Loucy (cell line): Measurements from ENCODE around the gene MAP4K5.

Experiments
- H2AFZ ChIP-seq: fragments of 200-600 bp; sonication (generic); 2 replicates; pipeline ENCODE4 v1.6.0; 2016; ENCODE audit warnings: antibody characterized with exemption, mild to moderate bottlenecking, low read length, moderate library complexity
- H3F3A ChIP-seq: fragments of 200-600 bp; 2 replicates; pipeline ENCODE4 v1.6.0; 2016; ENCODE audit warnings: antibody characterized with exemption, low read depth, mild to moderate bottlenecking
- H3K27me3 ChIP-seq: fragments of 200-600 bp; sonication (generic); 2 replicates; pipeline ENCODE4 v1.6.1; 2014; ENCODE audit warnings: low read length, mild to moderate bottlenecking; ENCODE audit not compliant: insufficient read depth, poor library complexity, severe bottlenecking
- H3K36me3 ChIP-seq: fragments of 200-600 bp; sonication (generic); 2 replicates; pipeline ENCODE4 v1.6.1; 2016; ENCODE audit warnings: low read length; ENCODE audit not compliant: insufficient read depth
- H3K4me1 ChIP-seq: fragments of 200-600 bp; sonication (generic); 2 replicates; pipeline ENCODE4 v1.5.1; 2014; ENCODE audit warnings: low read length, mild to moderate bottlenecking; ENCODE audit not compliant: insufficient read depth, poor library complexity, severe bottlenecking
- H3K4me2 ChIP-seq: fragments of 200-600 bp; sonication (generic); 2 replicates; pipeline ENCODE4 v1.6.0; 2014; ENCODE audit warnings: antibody characterized with exemption, low read length, low read depth, mild to moderate bottlenecking; ENCODE audit not compliant: poor library complexity, severe bottlenecking
- H3K4me3 ChIP-seq: fragments of 200-600 bp; sonication (generic); 2 replicates; pipeline ENCODE4 v1.5.1; 2014; ENCODE audit warnings: low read length, mild to moderate bottlenecking, mixed read lengths; ENCODE audit not compliant: poor library complexity, severe bottlenecking
- H3K79me2 ChIP-seq: fragments of 200-600 bp; sonication (generic); 2 replicates; pipeline ENCODE4 v1.6.1; 2014; ENCODE audit warnings: low read length; ENCODE audit not compliant: insufficient read depth
- H3K9ac ChIP-seq: fragments of 200-600 bp; sonication (generic); 2 replicates; pipeline ENCODE4 v1.6.0; 2014; ENCODE audit warnings: mild to moderate bottlenecking, low read depth, low read length, moderate library complexity; ENCODE audit not compliant: poor library complexity, severe bottlenecking
- H3K9me2 ChIP-seq: fragments of 200-600 bp; sonication (generic); replicated peaks from 2 replicates; pipeline ENCODE4 v1.6.1; 2016; ENCODE audit warnings: low read depth, low read length, mixed read lengths
- H3K9me3 ChIP-seq: fragments of 200-600 bp; sonication (generic); 2 replicates; pipeline ENCODE4 v1.6.1; 2014; ENCODE audit warnings: mild to moderate bottlenecking, antibody characterized with exemption, low read length, low read depth; ENCODE audit not compliant: insufficient read depth
- H4K20me1 ChIP-seq: fragments of 200-600 bp; sonication (generic); 2 replicates; pipeline ENCODE4 v1.6.0; 2014; ENCODE audit warnings: antibody characterized with exemption, low read length, mild to moderate bottlenecking; ENCODE audit not compliant: insufficient read depth, poor library complexity, severe bottlenecking
- CTCF ChIP-seq: fragments of 200-600 bp; sonication (generic); conservative IDR thresholded peaks from 2 replicates; pipeline ENCODE4 v1.5.1; 2014; ENCODE audit warnings: mild to moderate bottlenecking, antibody characterized with exemption, low read length
- EZH2phosphoT487 ChIP-seq: fragments of 200-600 bp; IDR thresholded peaks from 2 replicates; pipeline ENCODE4 v1.6.1; 2018; ENCODE audit warnings: antibody characterized with exemption, mild to moderate bottlenecking, moderate library complexity, borderline replicate concordance

Gene MAP4K5

GRCh38 chr14:50501642-50502041 is 30.7 kb downstream of the MAP4K5 start:
- Histone ChIP-seq H3K4me2 (no peak overlapping the region), H3K9me3 (no peaks in the 10 kb centered on the region), H3K27me3 (no peaks in the 10 kb centered on the region), H3K36me3 (peaks cover 44% of the 10 kb centered on the region; the same call in 1 of the 2 replicates), H3K4me1 (peaks cover 7% of the 10 kb centered on the region), H3K9me2 (no peaks in the 10 kb centered on the region), H3K79me2 (peaks cover 29% of the 10 kb centered on the region), H4K20me1 (peaks cover 10% of the 10 kb centered on the region), H3K9ac (no peak overlapping the region), H3K4me3 (no peak overlapping the region), H2AFZ (no peak overlapping the region), H3F3A (peaks cover 4% of the 10 kb centered on the region; the same call in 1 of the 2 replicates)
- TF ChIP-seq CTCF (no peak), EZH2phosphoT487 (no peak)

GRCh38 chr14:50497351-50497750 is 35.0 kb downstream of the MAP4K5 start:
- no peaks in the 10 kb centered on the region for H3K27me3 ChIP-seq
- no peak overlapping the region for H3K9ac ChIP-seq
- no peak overlapping the region for H3K4me3 ChIP-seq
- peaks cover 7% of the 10 kb centered on the region for H4K20me1 ChIP-seq
- H3K4me2 ChIP-seq: no peak overlapping the region
- no peaks in the 10 kb centered on the region for H3K9me2 ChIP-seq
- H3K9me3 ChIP-seq: no peaks in the 10 kb centered on the region
- H3K36me3 ChIP-seq: peaks cover 24% of the 10 kb centered on the region; the same call in 1 of the 2 replicates
- peaks cover 4% of the 10 kb centered on the region; the same call in 1 of the 2 replicates for H3F3A ChIP-seq
- H3K79me2 ChIP-seq: peaks cover 39% of the 10 kb centered on the region
- no peak overlapping the region for H2AFZ ChIP-seq
- peaks cover 8% of the 10 kb centered on the region for H3K4me1 ChIP-seq
- TF ChIP-seq CTCF (no peak), EZH2phosphoT487 (no peak)

- H3K36me3 ChIP-seq: peaks cover 3% of the 10 kb centered on the region; the same call in 1 of the 2 replicates
- H3K4me3 ChIP-seq: no peak overlapping the region
- H4K20me1 ChIP-seq: peaks cover 2% of the 10 kb centered on the region
- H3K4me2 ChIP-seq: no peak overlapping the region
- no peak overlapping the region for H2AFZ ChIP-seq
- TF ChIP-seq CTCF (no peak), EZH2phosphoT487 (no peak)
- H3K9ac ChIP-seq: no peak overlapping the region
- H3K9me2 ChIP-seq: no peaks in the 10 kb centered on the region
- no peaks in the 10 kb centered on the region for H3K9me3 ChIP-seq
- no peaks in the 10 kb centered on the region for H3K4me1 ChIP-seq
- peaks cover 56% of the 10 kb centered on the region for H3K79me2 ChIP-seq
- no peaks in the 10 kb centered on the region for H3K27me3 ChIP-seq
- no peaks in the 10 kb centered on the region for H3F3A ChIP-seq
Observed at GRCh38 chr14:50489851-50490250, 42.5 kb downstream of the MAP4K5 start.
